Neural progenitor cell (in vitro differentiated cells): ENCODE results near the gene HFM1. TPM values are rescaled to one million over a fixed set of nuclear protein-coding genes. Genes with fewer than 3 reads are reported as not detected.

ENCODE experiments used
- DNase-seq: peaks from one replicate; pipeline ENCODE4 v3.0.0-alpha.2; 2016; ENCODE audit warnings: low spot score
- H2AFZ ChIP-seq: fragments of 200-600 bp; sonication (generic); replicated peaks from 2 replicates; pipeline ENCODE4 v1.6.1; 2016; ENCODE audit warnings: antibody characterized with exemption
- H3F3A ChIP-seq: fragments of 200-600 bp; sonication (generic); 2 replicates; pipeline ENCODE4 v1.6.1; 2016; ENCODE audit warnings: antibody characterized with exemption, low read depth
- H3K27ac ChIP-seq: fragments of 200-600 bp; sonication (generic); 2 replicates; pipeline ENCODE4 v1.5.1; 2016; ENCODE audit warnings: mild to moderate bottlenecking
- H3K27me3 ChIP-seq: fragments of 200-600 bp; sonication (generic); 2 replicates; pipeline ENCODE4 v1.6.1; 2016; ENCODE audit warnings: mild to moderate bottlenecking, moderate library complexity
- H3K36me3 ChIP-seq: fragments of 200-600 bp; sonication (generic); 2 replicates; pipeline ENCODE4 v1.5.1; 2016
- H3K4me1 ChIP-seq: fragments of 200-600 bp; sonication (generic); 2 replicates; pipeline ENCODE4 v1.6.1; 2016; ENCODE audit warnings: mixed run types
- H3K4me2 ChIP-seq: fragments of 200-600 bp; sonication (generic); 2 replicates; pipeline ENCODE4 v1.6.1; 2016
- H3K4me3 ChIP-seq: fragments of 200-600 bp; sonication (generic); 2 replicates; pipeline ENCODE4 v1.5.1; 2016
- H3K79me2 ChIP-seq: fragments of 200-600 bp; sonication (generic); 2 replicates; pipeline ENCODE4 v1.6.1; 2016; ENCODE audit warnings: low read depth
- H3K9ac ChIP-seq: fragments of 200-600 bp; sonication (generic); 2 replicates; pipeline ENCODE4 v1.6.1; 2016
- H3K9me3 ChIP-seq: fragments of 200-600 bp; sonication (generic); 2 replicates; pipeline ENCODE4 v1.5.1; 2016; ENCODE audit warnings: low read depth
- H4K20me1 ChIP-seq: fragments of 200-600 bp; sonication (generic); 2 replicates; pipeline ENCODE4 v1.6.1; 2016; ENCODE audit warnings: low read depth
- H3K27ac Mint-ChIP-seq: 3 replicates; pipeline ENCODE4 v1.8.0; 2021; ENCODE audit warnings: mixed read lengths
- H3K27me3 Mint-ChIP-seq: 2 replicates; pipeline ENCODE4 v1.8.0; 2022; ENCODE audit warnings: low read depth, mild to moderate bottlenecking, inconsistent platforms, moderate library complexity, mixed read lengths; ENCODE audit not compliant: insufficient read depth
- H3K36me3 Mint-ChIP-seq: 3 replicates; pipeline ENCODE4 v1.8.0; 2021; ENCODE audit warnings: mixed read lengths
- H3K4me1 Mint-ChIP-seq: 3 replicates; pipeline ENCODE4 v1.8.0; 2021; ENCODE audit warnings: mixed read lengths
- H3K4me3 Mint-ChIP-seq: 3 replicates; pipeline ENCODE4 v1.8.0; 2021; ENCODE audit warnings: mild to moderate bottlenecking, moderate library complexity, mixed read lengths
- H3K9me3 Mint-ChIP-seq: 3 replicates; pipeline ENCODE4 v1.8.0; 2020; ENCODE audit warnings: mixed read lengths
- CTCF ChIP-seq: fragments of 200-600 bp; sonication (generic); IDR thresholded peaks from 2 replicates; pipeline ENCODE4 v1.5.1; 2017; ENCODE audit warnings: antibody characterized with exemption, mild to moderate bottlenecking
- EZH2 ChIP-seq: fragments of 200-600 bp; sonication (generic); IDR thresholded peaks from 2 replicates; pipeline ENCODE4 v1.6.1; 2017; ENCODE audit warnings: antibody characterized with exemption, mild to moderate bottlenecking, moderate library complexity
- EZH2phosphoT487 ChIP-seq: fragments of 200-600 bp; sonication (generic); IDR thresholded peaks from 2 replicates; pipeline ENCODE4 v1.6.1; 2017; ENCODE audit warnings: antibody characterized with exemption
- total RNA-seq: library from RNA; depleted of rRNA; stranded (reverse); fragments of >200 nt; gene quantifications from 2 replicates; pipeline ENCODE4 v1.2.3, GENCODE V29; 2015; ENCODE audit warnings: low replicate concordance

The HFM1 gene
- total RNA-seq, 1 donor from 2014 or later: 36.3 TPM

- Histone ChIP-seq H3K4me2 (no peak overlapping the region), H3K27ac (no peak overlapping the region), H3K36me3 (peaks cover 4% of the 10 kb centered on the region), H4K20me1 (no peaks in the 10 kb centered on the region), H3F3A (no peaks in the 10 kb centered on the region), H3K4me1 (no peaks in the 10 kb centered on the region), H3K9me3 (no peaks in the 10 kb centered on the region), H3K79me2 (no peaks in the 10 kb centered on the region), H2AFZ (no peak overlapping the region), H3K4me3 (no peak overlapping the region), H3K27me3 (no peaks in the 10 kb centered on the region), H3K9ac (no peak overlapping the region)
- Mint-ChIP-seq H3K36me3 (no peaks in the 10 kb centered on the region), H3K4me3 (no peak overlapping the region), H3K27me3 (peaks cover 2% of the 10 kb centered on the region), H3K9me3 (no peaks in the 10 kb centered on the region), H3K27ac (no peak overlapping the region), H3K4me1 (no peaks in the 10 kb centered on the region)
- TF ChIP-seq EZH2 (no peak), CTCF (no peak), EZH2phosphoT487 (no peak)
- DNase-seq: no peak
These were observed 57.8 kb downstream of the HFM1 start for GRCh38 chr1:91346824-91347223.

- Histone ChIP-seq H3K4me3 (no peak overlapping the region), H3K79me2 (no peaks in the 10 kb centered on the region), H3K4me2 (no peak overlapping the region), H3K9ac (no peak overlapping the region), H3K27ac (no peak overlapping the region), H3F3A (no peaks in the 10 kb centered on the region), H2AFZ (no peak overlapping the region), H4K20me1 (no peaks in the 10 kb centered on the region), H3K4me1 (no peaks in the 10 kb centered on the region), H3K36me3 (peaks cover 4% of the 10 kb centered on the region), H3K27me3 (no peaks in the 10 kb centered on the region), H3K9me3 (no peaks in the 10 kb centered on the region)
- Mint-ChIP-seq H3K27ac (no peak overlapping the region), H3K9me3 (peaks cover under 1% of the 10 kb centered on the region), H3K27me3 (peaks cover 2% of the 10 kb centered on the region), H3K36me3 (peaks cover 8% of the 10 kb centered on the region), H3K4me3 (no peak overlapping the region), H3K4me1 (no peaks in the 10 kb centered on the region)
- DNase-seq: no peak
- TF ChIP-seq EZH2phosphoT487 (no peak), CTCF (no peak), EZH2 (no peak)
These were observed 59.1 kb downstream of the HFM1 start for GRCh38 chr1:91345395-91346005.

GRCh38 chr1:91338501-91338900 is 66.1 kb downstream of the HFM1 start:
- Histone ChIP-seq H3F3A (no peaks in the 10 kb centered on the region), H3K36me3 (no peaks in the 10 kb centered on the region), H4K20me1 (no peaks in the 10 kb centered on the region), H3K4me3 (no peak overlapping the region), H3K27ac (no peak overlapping the region), H3K9ac (no peak overlapping the region), H3K27me3 (no peaks in the 10 kb centered on the region), H3K9me3 (no peaks in the 10 kb centered on the region), H2AFZ (no peak overlapping the region), H3K4me1 (no peaks in the 10 kb centered on the region), H3K4me2 (no peak overlapping the region), H3K79me2 (no peaks in the 10 kb centered on the region)
- TF ChIP-seq CTCF (no peak), EZH2 (no peak), EZH2phosphoT487 (no peak)
- peaks cover 5% of the 10 kb centered on the region for H3K9me3 Mint-ChIP-seq
- H3K4me3 Mint-ChIP-seq: no peak overlapping the region
- no peak for DNase-seq
- H3K4me1 Mint-ChIP-seq: no peaks in the 10 kb centered on the region
- H3K36me3 Mint-ChIP-seq: peaks cover 22% of the 10 kb centered on the region
- no peaks in the 10 kb centered on the region for H3K27me3 Mint-ChIP-seq
- H3K27ac Mint-ChIP-seq: no peak overlapping the region
